Islet of Langerhans (tissue), 1 donor: Measurements from ENCODE around the gene LAMC2.

Source experiments
- FAIRE-seq: peaks from one replicate; lab custom pipeline; 2011; peaks lifted over from hg19 to GRCh38; lab: Jason Lieb, UNC

The LAMC2 gene

DNA sequence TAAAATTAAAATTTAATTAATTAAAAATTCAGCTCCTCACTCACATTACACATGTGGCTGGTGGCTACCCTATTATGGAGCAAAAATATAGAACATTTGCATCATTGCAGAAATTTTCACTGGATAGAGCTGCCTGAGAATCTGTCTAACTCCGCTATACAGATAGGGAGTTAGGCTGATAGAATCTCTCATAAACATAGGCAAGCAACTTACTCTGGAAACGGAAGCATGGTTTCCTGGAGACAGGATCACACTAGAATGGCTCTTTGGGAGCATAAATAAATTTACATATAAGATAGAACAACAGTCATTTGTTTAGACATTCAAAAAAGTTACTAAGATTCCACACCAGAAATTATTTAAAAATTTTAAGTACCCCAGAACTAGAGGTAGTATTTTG is 12.2 kb upstream of the LAMC2 start:
- no peak for FAIRE-seq

GRCh38 chr1:183175631-183176030 is 10.4 kb upstream of the LAMC2 start:
- FAIRE-seq: no peak

DNA sequence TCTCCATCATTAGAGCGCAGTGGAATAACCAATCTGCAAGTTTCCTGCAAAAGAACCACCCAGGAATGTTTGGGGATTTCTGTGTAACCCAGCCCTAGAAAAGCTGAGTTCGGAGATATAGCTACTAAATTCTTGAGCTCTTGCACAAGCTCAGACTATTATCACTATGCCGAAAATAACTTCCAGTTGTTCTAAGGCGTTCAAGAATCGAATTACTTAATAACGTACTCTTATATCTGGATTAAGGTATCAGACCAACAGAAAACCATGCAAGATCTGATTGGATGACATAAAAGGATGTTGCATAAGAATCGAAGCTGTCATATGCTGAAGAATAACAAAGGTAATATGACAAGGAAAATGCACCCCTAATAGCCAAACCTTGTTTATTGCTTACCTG is 7.5 kb upstream of the LAMC2 start:
- no peak for FAIRE-seq

- no peak for FAIRE-seq
Measured at GRCh38 chr1:183179033-183179432, 7.0 kb upstream of the LAMC2 start.

DNA sequence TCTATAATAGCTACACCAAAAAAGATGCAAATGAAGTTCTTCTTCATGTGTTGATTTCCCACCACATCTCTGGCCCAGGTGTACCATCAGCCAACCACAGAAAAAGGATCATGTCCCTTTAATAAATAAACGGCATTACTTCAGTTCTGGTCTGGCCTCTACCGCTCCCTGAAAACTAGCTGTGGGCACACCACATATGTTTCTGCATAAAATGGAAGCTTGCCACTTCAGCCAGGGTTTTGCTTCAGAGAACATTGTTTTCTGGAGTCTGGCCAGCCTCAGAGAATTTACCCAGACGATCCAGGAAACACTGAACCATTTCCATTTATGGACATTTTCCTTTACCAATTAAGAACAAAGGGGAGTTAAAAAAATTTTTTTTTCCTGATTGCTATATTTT is 5.8 kb upstream of the LAMC2 start:
- no peak for FAIRE-seq

DNA sequence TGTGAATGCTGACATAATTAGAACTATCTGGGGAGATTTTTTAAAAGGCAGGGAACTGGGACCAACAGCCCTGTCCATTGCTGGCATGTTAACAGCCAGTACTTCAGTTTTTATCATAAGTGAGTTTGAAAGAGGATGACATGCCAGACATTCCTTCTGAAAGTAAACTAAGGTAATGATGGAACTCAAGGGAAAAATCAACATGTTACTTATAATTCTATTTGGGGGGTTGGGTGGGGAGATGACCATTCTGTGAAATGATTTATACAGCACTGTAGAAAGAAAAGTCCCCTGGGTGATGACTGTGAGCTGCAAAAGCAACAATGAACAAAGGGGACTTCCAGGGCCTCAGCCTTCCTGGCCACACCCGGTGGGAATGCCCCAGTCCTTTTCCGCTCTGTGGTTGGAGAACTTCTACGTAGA is 5.4 kb upstream of the LAMC2 start:
- FAIRE-seq: no peak

GRCh38 chr1:183186841-183187240 is 777 bp downstream of the LAMC2 start:
- FAIRE-seq: no peak

DNA sequence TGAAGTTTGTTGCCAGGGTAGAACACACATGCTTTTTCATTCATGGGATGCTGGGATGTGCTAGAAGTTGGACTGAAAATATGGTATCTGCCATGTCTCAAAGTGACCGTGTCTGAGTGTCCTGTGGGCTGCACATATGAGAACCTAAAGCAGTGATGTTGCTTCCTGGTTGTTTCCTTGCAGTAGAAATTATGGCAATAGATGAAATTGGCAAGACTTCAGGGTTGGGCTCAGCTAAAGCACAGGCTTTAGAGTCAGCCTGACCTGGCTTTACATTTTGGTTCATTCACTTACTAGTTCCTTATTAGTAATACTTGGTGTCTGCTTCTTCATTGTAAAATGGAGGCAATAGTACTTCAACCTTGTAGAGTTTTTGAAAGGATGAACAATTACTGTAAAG is 2.2 kb downstream of the LAMC2 start:
- no peak for FAIRE-seq

DNA sequence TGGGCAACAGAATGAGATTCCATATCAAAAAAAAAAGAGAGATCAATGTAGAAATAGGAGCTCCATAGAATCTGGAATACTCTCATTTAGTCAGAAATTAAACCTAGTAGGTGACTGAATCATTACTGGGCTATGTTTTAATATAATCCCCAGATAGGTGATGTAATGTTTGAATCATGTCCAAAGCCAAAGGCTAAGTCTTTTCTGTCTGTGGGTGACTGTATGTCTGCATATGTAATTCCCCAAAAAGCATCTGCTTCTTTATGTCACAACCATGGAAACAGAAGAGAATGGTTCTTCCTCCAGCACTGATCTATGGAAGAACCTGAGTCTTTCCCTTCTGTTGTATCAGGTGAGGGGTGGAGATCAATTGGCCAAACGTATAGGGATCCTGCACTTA is 5.8 kb downstream of the LAMC2 start:
- FAIRE-seq: no peak

GRCh38 chr1:183193963-183194525 is 8.0 kb downstream of the LAMC2 start:
- no peak for FAIRE-seq

GRCh38 chr1:183194527-183195141 is 8.6 kb downstream of the LAMC2 start:
- FAIRE-seq: no peak

- no peak for FAIRE-seq
Measured at GRCh38 chr1:183195142-183195574, 9.1 kb downstream of the LAMC2 start.

DNA sequence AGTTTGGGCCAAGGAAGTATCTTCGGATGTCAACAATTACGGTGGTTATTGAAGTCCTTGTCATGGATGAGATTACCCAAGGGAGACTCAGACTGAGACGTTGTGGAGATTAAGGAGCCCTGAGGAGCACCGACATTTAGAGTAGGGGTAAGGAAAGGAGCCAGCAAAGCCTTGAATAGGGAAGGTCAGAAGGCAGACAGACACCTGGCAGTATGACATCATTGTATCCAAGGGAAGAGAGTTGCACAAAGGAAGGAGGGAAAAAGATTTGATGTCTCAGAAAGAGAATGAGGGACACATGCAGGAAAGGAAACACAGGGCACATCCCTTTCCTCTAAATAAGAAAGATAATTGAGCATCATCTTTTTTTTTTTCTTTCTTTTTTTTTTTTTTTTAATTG is 11.7 kb downstream of the LAMC2 start:
- FAIRE-seq: no peak

DNA sequence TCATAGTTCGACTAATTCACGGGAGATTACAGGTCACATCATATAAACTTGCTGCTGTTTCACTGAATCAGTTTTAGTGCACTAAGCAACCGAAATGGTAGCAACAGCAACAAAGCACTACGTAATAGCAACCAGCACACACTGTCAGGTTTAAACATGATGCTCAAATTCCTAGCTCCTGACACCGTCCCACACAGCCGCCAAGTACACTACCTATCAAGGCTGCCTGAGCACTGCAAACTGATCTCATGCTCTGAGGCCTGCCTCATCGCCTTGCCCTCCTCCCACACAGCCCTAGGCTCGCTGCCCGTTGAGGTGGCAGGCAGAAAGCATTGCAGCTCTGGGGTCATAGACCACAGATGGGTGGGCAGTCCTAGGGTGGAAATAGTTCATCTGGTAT is 12.4 kb downstream of the LAMC2 start:
- FAIRE-seq: no peak

GRCh38 chr1:183199304-183199703 is 13.2 kb downstream of the LAMC2 start:
- no peak for FAIRE-seq

DNA sequence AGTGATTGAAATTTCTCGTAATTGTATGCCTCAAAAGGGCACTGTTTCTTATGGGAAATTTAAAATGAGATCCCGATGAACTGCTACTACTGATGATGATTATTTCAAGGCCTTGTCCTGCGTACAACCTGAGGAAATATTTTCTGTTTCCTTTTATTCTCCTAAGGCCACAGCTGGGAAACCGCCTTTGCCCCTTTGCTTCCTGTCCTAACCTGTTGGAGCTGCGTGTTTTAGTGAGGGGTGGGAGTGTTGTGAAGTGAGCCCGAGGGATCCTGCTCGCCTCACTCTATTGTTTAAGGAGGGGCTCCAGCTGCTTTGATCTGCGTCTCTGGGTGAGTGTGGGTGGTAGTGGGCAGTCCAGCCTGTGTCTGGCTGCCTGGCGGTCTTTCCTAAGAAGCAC is 14.4 kb downstream of the LAMC2 start:
- no peak for FAIRE-seq

DNA sequence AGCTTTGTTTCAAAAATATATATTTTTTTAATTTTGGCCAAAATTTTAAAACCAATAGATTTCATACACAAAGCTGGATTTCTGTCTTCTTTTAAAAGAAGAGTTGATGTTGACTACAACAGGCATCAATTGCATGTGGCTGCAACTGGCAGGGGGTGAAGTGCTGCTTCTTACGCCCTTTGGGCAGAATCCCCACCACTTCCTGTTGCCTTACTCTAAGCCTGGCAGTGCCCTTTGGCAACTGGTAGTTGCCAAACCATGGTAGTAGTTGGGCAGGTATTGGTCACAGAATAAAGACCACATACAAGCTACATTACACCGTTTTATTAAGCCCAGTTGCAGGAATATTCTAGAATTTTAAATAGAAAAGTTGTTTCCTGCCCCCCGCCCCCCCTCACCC is 17.0 kb downstream of the LAMC2 start:
- no peak for FAIRE-seq

DNA sequence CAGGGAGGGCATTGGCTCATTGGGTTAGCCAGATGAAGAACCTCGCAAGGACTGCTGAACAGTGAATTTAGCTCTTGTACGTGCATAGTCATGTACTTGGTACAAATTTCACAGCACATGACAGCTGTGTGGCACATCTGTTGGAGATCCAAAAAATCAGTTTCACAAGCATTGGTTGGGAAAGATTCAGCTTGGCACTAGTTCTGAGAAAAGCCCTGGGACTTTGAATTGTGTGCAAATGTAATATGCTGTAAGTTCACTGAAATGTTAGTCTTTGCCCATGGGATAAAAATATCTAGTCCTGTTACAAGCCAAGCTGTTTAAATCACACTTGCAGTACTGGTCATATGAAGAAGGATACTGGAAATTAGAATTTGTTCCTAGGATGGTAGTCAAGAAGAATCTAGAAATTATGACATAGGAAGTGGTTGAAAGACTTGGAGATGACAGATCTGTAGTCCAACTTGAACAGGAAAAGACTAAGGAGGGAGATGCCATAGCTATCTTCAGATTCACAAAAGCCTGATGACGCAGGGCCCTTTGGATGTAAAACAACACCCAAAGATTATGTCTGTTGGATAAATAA is 19.2 kb downstream of the LAMC2 start:
- no peak for FAIRE-seq

DNA sequence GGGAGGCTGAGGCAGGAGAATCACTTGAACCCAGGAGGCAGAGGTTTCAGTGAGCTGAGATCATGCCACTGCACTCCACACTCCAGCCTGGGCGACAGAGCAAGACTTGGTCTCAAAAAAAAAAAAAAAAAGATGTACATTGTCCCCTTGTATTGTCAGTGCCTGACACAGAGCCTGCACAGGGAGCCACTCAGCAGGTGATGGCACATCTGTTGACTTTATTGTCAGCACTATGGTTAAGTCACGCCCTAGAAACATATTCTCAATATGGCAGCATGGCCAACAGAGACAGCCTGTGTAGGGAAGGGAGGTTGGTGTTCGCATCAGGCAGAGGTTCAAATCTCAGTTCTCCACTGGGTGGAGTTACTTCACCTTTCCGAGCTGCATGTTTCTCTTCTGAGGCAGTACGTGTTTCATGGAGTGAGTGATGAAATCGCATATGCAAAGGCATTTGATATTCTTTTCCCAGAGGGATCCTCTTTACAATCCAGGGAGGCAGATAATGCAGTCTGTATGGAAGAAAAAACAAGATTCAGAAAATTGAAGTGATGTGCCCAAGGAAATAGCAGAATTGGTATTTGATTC is 20.6 kb downstream of the LAMC2 start:
- FAIRE-seq: no peak

DNA sequence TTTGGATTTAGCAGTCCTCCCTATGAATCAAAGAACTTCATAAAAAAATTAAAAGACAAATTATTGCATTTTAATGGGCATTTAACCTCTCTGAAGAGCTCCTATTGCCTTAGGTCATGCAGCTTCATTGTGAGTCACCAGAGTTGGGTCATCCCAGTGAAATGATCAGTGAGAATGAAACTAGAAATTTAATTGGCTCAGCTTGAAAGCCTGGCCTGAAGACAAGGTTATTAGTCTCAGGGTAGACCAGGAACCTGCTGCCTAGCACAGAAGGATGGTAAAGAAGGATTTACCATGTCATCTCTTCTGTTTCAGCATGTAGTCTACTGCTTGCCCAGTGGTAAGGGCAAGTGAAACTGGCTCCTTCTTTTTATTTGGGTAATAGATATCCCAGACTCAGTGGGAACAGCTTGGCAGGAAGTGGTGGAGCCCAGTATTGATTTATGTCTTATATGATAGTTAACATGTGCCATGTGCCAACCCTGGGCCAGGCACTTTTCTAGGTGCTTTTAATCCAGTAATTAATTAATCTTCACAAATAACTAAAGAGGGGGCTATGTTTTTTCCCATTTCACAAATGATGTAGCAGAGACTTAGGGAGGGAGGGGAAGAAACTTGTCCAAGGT is 23.6 kb downstream of the LAMC2 start:
- no peak for FAIRE-seq

GRCh38 chr1:183210681-183211080 is 24.6 kb downstream of the LAMC2 start:
- FAIRE-seq: no peak

- FAIRE-seq: no peak
Measured at GRCh38 chr1:183212870-183213269, 26.8 kb downstream of the LAMC2 start.
